DMS153 treated with DMSO at 0.1 percent for 48 hours (cell line): ENCODE results near the gene YPEL3.
"Not testable (repeated sequence)": the region's sequence is repeated elsewhere in the genome, so short reads cannot be mapped to it uniquely, and the experiment has no call there.

ENCODE experiments used
- DNase-seq: peaks from one replicate; lab custom pipeline; 2025; ENCODE audit not compliant: unreplicated experiment; lab: John Stamatoyannopoulos, UW

YPEL3 gene, protein sequence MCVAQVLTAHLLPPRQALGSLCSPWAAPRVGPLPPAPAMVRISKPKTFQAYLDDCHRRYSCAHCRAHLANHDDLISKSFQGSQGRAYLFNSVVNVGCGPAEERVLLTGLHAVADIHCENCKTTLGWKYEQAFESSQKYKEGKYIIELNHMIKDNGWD

DNA sequence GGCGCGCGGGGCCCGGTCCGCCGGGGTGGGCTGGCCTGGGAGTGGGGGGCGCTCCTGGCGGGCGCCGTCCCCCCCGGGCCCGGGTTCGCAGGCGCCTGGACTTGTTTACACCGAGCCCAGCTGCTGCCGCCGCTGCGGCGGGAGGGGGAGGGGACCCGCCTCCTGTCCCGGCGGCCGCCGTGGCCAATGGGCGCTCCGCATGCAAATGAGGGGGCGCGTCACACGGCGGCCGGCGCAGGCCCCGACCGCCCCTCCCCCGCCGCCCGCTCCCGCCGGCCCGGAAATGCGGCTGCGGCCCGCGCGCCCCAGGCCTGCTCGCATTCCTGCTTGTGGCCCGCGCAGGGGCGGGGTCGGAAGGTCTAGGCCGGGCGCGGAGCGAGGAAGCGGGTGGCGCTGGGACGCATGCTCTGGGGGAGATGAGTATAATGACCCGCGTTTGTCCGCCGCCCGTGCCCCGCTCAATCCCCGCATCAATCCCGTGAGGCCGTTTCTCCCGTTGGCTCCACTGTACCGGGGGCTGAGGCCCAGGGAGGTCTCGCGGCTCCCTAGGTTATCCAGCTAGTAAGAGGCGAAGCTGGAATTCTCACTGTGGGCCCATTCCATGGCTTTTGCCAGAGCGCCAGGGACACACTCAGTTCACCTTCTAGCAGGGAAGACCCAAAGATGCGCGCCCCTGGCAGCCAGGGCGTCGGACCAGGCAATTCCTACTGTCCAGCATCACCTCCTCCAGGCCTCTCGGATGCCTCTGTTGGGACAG is at the start of gene YPEL3:
Gene YPEL3 (minus strand): TSS at position 109 of the 757 bp plus-strand sequence. CDS start 731 bp downstream, outside the sequence.
- DNase-seq = peak; percentile 70

DNA sequence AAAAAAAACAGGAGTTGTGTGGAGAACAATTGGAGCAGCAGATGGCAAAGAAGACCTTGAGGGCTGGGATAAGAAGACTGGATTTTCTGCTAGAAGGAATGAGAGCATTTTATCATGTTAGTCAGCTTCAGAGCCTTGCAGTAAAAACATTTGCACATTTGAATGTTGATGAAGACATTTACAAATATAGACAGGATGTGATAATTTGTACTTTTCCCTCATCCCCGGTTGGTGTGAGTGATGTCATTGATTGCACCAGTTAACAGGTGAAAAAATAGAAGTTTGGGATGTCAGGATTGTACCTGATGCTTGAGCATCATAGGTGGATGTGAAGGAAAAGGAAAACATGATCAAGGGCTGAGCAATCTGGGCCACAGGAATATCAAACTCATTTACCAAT is 49.6 kb upstream of the YPEL3 start:
- no peak for DNase-seq

GRCh38 chr16:30144917-30145316 is 48.9 kb upstream of the YPEL3 start:
- DNase-seq = no peak

DNA sequence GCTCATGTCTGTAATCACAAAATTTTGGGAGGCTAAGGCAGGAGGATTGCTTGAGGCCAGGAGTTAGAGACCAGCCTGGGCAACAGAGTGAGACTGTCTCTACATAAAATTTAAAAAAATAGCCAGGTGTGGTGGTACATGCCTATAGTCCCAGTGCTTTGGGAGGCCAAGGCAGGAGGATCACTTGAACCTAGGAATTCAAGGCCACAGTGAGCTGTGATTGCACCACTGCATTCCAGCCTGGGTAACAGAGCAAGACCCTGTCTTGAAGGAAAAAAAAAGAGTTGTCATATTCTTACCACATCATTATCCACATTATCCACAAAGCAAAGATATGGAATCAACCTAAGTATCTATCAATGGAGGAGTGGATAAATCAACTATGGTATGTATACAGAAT is 48.0 kb upstream of the YPEL3 start:
- DNase-seq = no peak

GRCh38 chr16:30143347-30143702 is 47.3 kb upstream of the YPEL3 start:
- no peak for DNase-seq

DNA sequence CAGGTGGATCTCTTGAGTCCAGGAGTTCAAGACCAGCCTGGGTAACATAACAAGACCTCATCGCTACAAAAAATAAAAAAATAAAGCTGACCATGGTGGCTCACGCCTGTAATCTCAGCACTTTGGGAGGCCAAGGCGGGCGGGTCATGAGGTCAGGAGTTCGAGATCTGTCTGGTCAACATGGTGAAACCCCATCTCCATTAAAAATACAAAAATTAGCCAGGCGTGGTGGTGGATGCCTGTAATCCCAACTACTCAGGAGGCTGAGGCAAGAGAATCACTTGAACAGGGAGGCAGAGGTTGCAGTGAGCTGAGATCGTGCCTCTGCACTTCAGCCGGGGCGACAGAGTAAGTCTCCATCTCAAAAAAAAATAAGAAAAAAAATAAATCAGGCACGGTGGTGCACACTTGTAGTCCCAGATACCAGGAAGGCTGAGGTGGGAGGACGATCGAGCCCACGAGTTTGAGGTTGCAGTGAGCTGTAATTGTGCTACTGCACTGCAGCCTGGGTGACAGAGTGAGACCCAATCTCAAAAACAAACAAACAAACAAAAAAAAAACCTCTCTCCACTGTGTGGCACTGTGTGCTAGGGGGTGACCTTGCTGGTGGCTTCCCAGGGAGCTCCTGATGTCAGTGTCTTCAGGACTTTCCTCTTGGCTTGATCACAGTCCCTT is 46.8 kb upstream of the YPEL3 start:
- no peak for DNase-seq

DNA sequence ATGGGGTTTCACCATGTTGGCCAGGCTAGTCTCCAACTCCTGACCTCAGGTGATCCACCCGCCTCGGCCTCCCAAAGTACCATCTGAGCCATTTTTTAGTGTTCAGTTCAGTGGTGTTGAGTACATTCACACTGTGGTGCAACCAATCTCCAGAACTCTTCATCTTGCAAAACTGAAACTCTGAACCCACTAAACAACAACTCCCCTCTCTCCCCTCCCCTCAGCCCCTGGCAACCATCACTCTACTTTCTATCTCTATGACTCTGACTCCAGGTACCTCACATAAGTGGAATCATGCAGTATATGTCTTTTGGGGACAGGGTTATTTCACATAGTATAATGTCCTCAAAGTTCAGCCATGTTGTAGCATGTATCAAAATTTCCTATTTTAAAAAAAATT is 45.7 kb upstream of the YPEL3 start:
- no peak for DNase-seq

- DNase-seq = peak; percentile 75
These were observed 43.8 kb upstream of the YPEL3 start for GRCh38 chr16:30139583-30140481.

GRCh38 chr16:30137897-30138296 is 41.9 kb upstream of the YPEL3 start:
- DNase-seq = no peak

- DNase-seq = peak; percentile 43
These were observed 41.1 kb upstream of the YPEL3 start for GRCh38 chr16:30136971-30137605.

DNA sequence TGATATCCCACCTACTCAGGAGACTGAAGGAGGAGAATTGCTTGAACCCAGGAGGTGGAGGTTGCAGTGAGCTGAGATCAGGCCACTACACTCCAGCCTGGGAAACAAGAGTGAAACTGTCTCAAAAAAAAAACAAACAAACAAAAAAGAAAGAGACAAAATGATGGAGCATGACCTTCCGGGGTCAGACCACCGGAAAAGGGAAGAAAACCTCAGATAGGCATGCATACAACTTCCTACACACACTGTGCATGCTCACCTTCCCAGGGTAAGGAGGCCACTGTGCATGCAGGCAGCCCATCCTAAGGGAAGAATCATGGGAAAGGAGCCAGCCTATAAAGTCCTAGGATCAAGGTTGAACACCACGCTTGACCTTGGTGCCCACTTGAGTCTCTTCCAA is 36.6 kb upstream of the YPEL3 start:
- no peak for DNase-seq

GRCh38 chr16:30131869-30132475 is 36.0 kb upstream of the YPEL3 start:
- peak; percentile 78 for DNase-seq

GRCh38 chr16:30127993-30128392 is 32.0 kb upstream of the YPEL3 start:
- DNase-seq = no peak

- DNase-seq = not testable (repeated sequence)
These were observed 29.7 kb upstream of the YPEL3 start for GRCh38 chr16:30125690-30126089.

- DNase-seq = no peak
These were observed 29.0 kb upstream of the YPEL3 start for GRCh38 chr16:30124985-30125379.

DNA sequence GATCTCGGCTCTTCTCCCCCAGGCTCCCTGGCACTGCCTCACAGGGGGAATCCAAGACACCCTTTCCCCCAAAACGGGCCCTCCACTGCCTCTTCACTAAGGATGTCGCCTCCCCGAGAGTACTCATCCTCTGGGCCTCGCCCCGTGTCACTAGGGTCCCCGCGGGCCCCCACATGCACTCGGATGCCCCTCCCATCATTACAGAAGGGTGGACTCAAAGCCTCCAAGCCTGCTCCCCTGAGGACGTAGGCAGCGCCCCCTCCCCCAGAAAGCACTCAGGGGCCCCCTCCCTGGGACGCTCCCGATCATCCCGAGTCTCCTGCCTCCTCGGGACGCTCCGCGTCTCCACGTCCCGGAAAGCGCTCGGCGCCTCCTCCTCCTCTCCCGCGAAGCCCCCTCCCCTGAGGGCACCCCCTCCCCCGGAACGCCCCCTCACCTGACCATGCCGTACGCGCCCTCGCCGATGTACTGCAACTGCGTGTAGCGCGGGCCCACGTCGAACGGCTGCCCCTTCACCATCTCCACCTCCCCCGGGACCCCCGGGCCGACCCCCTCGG is 26.7 kb upstream of the YPEL3 start:
- DNase-seq = no peak

GRCh38 chr16:30121741-30122571 is 25.9 kb upstream of the YPEL3 start:
- no peak for DNase-seq

GRCh38 chr16:30120340-30121105 is 24.5 kb upstream of the YPEL3 start:
- DNase-seq = no peak
